PFSK-1 (cell line): Measurements from ENCODE around the gene POLE2.

ENCODE experiments used
- POLR2AphosphoS5 ChIP-seq: IDR thresholded peaks from 2 replicates; pipeline ENCODE4 v1.6.1; 2012; ENCODE audit warnings: low read depth, mild to moderate bottlenecking, control low read depth, low read length, moderate library complexity
- REST ChIP-seq, 2 experiments: IDR thresholded peaks; 2 replicates each; pipeline versions ENCODE4 v1.6.1 to v1.8.0; 2011 to 2012; ENCODE audit warnings: low read depth in 2 of 2, low read length in 2 of 2, control low read depth in 1 of 2, inconsistent platforms in 1 of 2, mild to moderate bottlenecking in 1 of 2, moderate library complexity in 1 of 2; ENCODE audit not compliant: insufficient read depth in 1 of 2
- TAF1 ChIP-seq: IDR thresholded peaks from 2 replicates; pipeline ENCODE4 v1.6.1; 2012; ENCODE audit warnings: low read length, control low read depth, borderline replicate concordance; ENCODE audit not compliant: insufficient read depth

DNA sequence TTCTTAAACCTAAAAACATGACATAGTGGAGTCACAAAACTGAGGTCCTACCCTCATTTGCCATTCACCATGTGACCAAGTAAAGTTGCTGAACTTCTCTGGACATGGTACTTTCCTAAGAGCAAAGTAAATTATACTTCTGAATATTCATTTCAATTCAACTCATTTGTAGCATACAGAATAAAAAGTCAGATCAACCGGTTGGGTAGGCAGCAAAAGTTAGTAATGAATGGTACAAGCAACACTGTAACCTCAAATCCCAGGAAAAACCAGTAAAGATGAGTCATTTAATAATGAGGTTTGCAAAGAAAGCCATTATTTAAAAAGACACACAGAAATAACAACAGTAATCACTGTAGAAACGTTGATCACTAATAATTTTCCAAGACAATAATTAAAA is 8.7 kb downstream of the POLE2 start:
- TF ChIP-seq REST (IDR thresholded peaks at IDR 0.05; ENCODE audit: insufficient read depth in 1 of 2, low read depth in 2 of 2, low read length in 2 of 2) (no peak), POLR2AphosphoS5 (no peak), TAF1 (no peak)
